Uterus (tissue), 2 donors: ENCODE measurements around the gene MACIR.

ENCODE experiments used
- POLR2A ChIP-seq, 2 donors: fragments of 450-650 bp; IDR thresholded peaks; one replicate each; pipeline ENCODE4 v1.6.1; 2016; ENCODE audit warnings: antibody characterized with exemption in 2 of 2, mild to moderate bottlenecking in 1 of 2, moderate library complexity in 1 of 2
- TF ChIP-seq, protein P1 (sequence below), 4 experiments: fragments of 200-600 bp in 2 of 4; fragments of 450-650 bp in 2 of 4; sonication (generic) in 2 of 4; IDR thresholded peaks; one replicate each; pipeline ENCODE4 v1.5.1; 2016 to 2019; ENCODE audit warnings: antibody characterized with exemption in 4 of 4, mild to moderate bottlenecking in 2 of 4, moderate library complexity in 1 of 4

DNA sequence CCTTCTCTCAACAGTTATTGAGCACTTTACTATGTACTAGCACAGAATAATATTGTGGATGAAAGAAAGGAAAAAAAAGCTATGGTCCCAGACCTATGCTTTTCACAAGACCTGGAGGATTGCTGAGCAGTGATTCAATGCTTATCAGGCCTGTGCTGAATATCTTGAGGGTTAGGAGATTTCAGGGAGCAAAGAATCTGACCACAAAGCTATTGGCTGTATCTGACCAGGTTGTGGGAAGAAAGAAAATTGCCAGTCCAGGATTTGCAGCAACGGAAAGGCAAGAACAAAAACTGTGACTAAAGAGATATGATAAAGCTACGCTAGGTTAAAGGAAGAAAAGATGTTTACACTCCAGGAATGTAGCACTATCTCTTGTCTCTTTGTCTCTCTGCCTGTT lies 14.9 kb upstream of the MACIR start:
- TF ChIP-seq, protein P1, sequence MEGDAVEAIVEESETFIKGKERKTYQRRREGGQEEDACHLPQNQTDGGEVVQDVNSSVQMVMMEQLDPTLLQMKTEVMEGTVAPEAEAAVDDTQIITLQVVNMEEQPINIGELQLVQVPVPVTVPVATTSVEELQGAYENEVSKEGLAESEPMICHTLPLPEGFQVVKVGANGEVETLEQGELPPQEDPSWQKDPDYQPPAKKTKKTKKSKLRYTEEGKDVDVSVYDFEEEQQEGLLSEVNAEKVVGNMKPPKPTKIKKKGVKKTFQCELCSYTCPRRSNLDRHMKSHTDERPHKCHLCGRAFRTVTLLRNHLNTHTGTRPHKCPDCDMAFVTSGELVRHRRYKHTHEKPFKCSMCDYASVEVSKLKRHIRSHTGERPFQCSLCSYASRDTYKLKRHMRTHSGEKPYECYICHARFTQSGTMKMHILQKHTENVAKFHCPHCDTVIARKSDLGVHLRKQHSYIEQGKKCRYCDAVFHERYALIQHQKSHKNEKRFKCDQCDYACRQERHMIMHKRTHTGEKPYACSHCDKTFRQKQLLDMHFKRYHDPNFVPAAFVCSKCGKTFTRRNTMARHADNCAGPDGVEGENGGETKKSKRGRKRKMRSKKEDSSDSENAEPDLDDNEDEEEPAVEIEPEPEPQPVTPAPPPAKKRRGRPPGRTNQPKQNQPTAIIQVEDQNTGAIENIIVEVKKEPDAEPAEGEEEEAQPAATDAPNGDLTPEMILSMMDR (IDR thresholded peaks at IDR 0.05), result no peak
- no peak for TF ChIP-seq POLR2A (IDR thresholded peaks at IDR 0.05)
